IMR-90 (cell line): Measurements from ENCODE around the gene IKBIP. TPM values are rescaled to one million over a fixed set of nuclear protein-coding genes. Genes with fewer than 3 reads are reported as not detected.

ENCODE experiments used
- ATAC-seq: fragments of 200-7000 bp; cut with Tn5 transposase; 2 replicates; pipeline ENCODE4 v1.9.1; 2020; ENCODE audit warnings: low read depth, mild to moderate bottlenecking, moderate library complexity
- Bru-seq: library from RNA; stranded (reverse); fragments of 400-500 nt; gene quantifications from one replicate; lab custom pipeline; 2021; lab: Mats Ljungman, UMichigan
- BruChase-seq, 2 experiments: library from RNA; stranded (reverse); fragments of 400-500 nt; gene quantifications; one replicate each; lab custom pipeline; 2021; lab: Mats Ljungman, UMichigan
- BruUV-seq: library from RNA; stranded (reverse); fragments of 400-500 nt; replicated peaks from 2 replicates; lab custom pipeline; 2021; lab: Mats Ljungman, UMichigan
- CTCF ChIA-PET: fragments of 300-600 bp; formaldehyde crosslinking; extraction: SDS; loops from one replicate; lab custom pipeline; 2021; ENCODE audit warnings: antibody characterized with exemption; lab: Yijun Ruan, JAX
- POLR2A ChIA-PET: fragments of 300-600 bp; sonication (Branson Sonifier 250); formaldehyde crosslinking; loops from one replicate; lab custom pipeline; 2022; ENCODE audit warnings: antibody characterized with exemption; ENCODE audit not compliant: unreplicated experiment; lab: Charles Lee
- DNase-seq: peaks from one replicate; pipeline ENCODE4 v3.0.0; 2013
- H2AFZ ChIP-seq: replicated peaks from 2 replicates; pipeline ENCODE3; 2013; ENCODE audit warnings: low read length, mild to moderate bottlenecking; ENCODE audit not compliant: poor library complexity
- H2AK5ac ChIP-seq: 2 replicates; pipeline ENCODE4 v1.6.1; 2013; ENCODE audit warnings: low read depth, low read length, inconsistent platforms
- H2AK9ac ChIP-seq: replicated peaks from 2 replicates; pipeline ENCODE3; 2013; ENCODE audit warnings: mild to moderate bottlenecking, low read depth, low read length, moderate library complexity; ENCODE audit not compliant: poor library complexity
- H2BK120ac ChIP-seq: 2 replicates; pipeline ENCODE4 v1.6.1; 2013; ENCODE audit warnings: low read depth, low read length, inconsistent platforms
- H2BK15ac ChIP-seq: 3 replicates; pipeline ENCODE4 v1.6.1; 2013; ENCODE audit warnings: low read depth, low read length, inconsistent platforms
- H2BK20ac ChIP-seq: 2 replicates; pipeline ENCODE4 v1.6.1; 2013; ENCODE audit warnings: low read depth, mild to moderate bottlenecking, inconsistent platforms, low read length, moderate library complexity
- H2BK5ac ChIP-seq: 2 replicates; pipeline ENCODE4 v1.6.1; 2013; ENCODE audit warnings: mild to moderate bottlenecking, low read depth, low read length, inconsistent platforms; ENCODE audit not compliant: poor library complexity, severe bottlenecking
- H3K14ac ChIP-seq: replicated peaks from 2 replicates; pipeline ENCODE4 v1.6.1; 2013; ENCODE audit warnings: low read depth, low read length, inconsistent platforms
- H3K18ac ChIP-seq: 2 replicates; pipeline ENCODE4 v1.6.1; 2013; ENCODE audit warnings: low read depth, low read length, control low read depth
- H3K23ac ChIP-seq: 2 replicates; pipeline ENCODE4 v1.6.1; 2013; ENCODE audit warnings: low read depth, low read length, inconsistent platforms
- H3K27ac ChIP-seq: 2 replicates; pipeline ENCODE4 v1.5.1; 2013; ENCODE audit warnings: mild to moderate bottlenecking, control low read depth, low read length; ENCODE audit not compliant: insufficient read depth
- H3K27me3 ChIP-seq: 2 replicates; pipeline ENCODE4 v1.6.1; 2013; ENCODE audit warnings: low read length; ENCODE audit not compliant: control insufficient read depth, insufficient read depth
- H3K36me3 ChIP-seq: 2 replicates; pipeline ENCODE4 v1.6.1; 2013; ENCODE audit warnings: low read length, mixed read lengths; ENCODE audit not compliant: control insufficient read depth, insufficient read depth
- H3K4ac ChIP-seq: 2 replicates; pipeline ENCODE4 v1.6.1; 2013; ENCODE audit warnings: low read depth, low read length, inconsistent platforms
- H3K4me1 ChIP-seq: 2 replicates; pipeline ENCODE4 v1.6.1; 2013; ENCODE audit warnings: low read length, mixed read lengths; ENCODE audit not compliant: control insufficient read depth, insufficient read depth
- H3K4me2 ChIP-seq: 2 replicates; pipeline ENCODE4 v1.6.1; 2013; ENCODE audit warnings: low read depth, mild to moderate bottlenecking, control low read depth, low read length, moderate library complexity
- H3K4me3 ChIP-seq: 2 replicates; pipeline ENCODE4 v1.5.1; 2013; ENCODE audit warnings: low read depth, mild to moderate bottlenecking, control low read depth, low read length, moderate library complexity; ENCODE audit not compliant: insufficient read depth
- H3K56ac ChIP-seq: 2 replicates; pipeline ENCODE4 v1.6.1; 2013; ENCODE audit warnings: low read length, inconsistent platforms; ENCODE audit not compliant: insufficient read depth; ENCODE audit errors: extremely low read depth
- H3K79me1 ChIP-seq, 2 experiments: 2 replicates each; pipeline ENCODE4 v1.6.1; 2013; ENCODE audit warnings: low read length in 2 of 2, inconsistent platforms in 1 of 2, low read depth in 1 of 2
- H3K9ac ChIP-seq: 2 replicates; pipeline ENCODE4 v1.6.1; 2013; ENCODE audit warnings: low read depth, low read length, control low read depth
- H3K9me1 ChIP-seq: 2 replicates; pipeline ENCODE4 v1.6.1; 2013; ENCODE audit warnings: low read length, inconsistent platforms; ENCODE audit not compliant: insufficient read depth
- H3K9me3 ChIP-seq: 2 replicates; pipeline ENCODE4 v1.6.1; 2013; ENCODE audit warnings: low read length; ENCODE audit not compliant: control insufficient read depth, insufficient read depth
- H4K20me1 ChIP-seq: 2 replicates; pipeline ENCODE4 v1.6.1; 2013; ENCODE audit warnings: low read length, inconsistent platforms; ENCODE audit not compliant: insufficient read depth
- H4K5ac ChIP-seq: 2 replicates; pipeline ENCODE4 v1.6.1; 2013; ENCODE audit warnings: mild to moderate bottlenecking, low read depth, low read length, control low read depth
- H4K8ac ChIP-seq, 2 experiments: 2 replicates each; pipeline ENCODE4 v1.6.1; 2013; ENCODE audit warnings: low read depth in 2 of 2, low read length in 2 of 2, control low read depth in 1 of 2, inconsistent platforms in 1 of 2
- H4K91ac ChIP-seq: 2 replicates; pipeline ENCODE4 v1.6.1; 2013; ENCODE audit warnings: low read depth, low read length, inconsistent platforms; ENCODE audit not compliant: insufficient read depth
- CEBPB ChIP-seq: IDR thresholded peaks from 2 replicates; pipeline ENCODE4 v1.6.1; 2012; ENCODE audit warnings: low read depth, low read length, improper control_type of control experiment
- FOS ChIP-seq: fragments of 150-350 bp; IDR thresholded peaks from 2 replicates; pipeline ENCODE4 v1.6.1; 2016; ENCODE audit warnings: low read depth, low read length
- MAFK ChIP-seq: IDR thresholded peaks from 2 replicates; pipeline ENCODE4 v1.6.1; 2012; ENCODE audit warnings: low read depth, low read length, improper control_type of control experiment
- NFE2L2 ChIP-seq: fragments of 150-350 bp; IDR thresholded peaks from 2 replicates; pipeline ENCODE4 v1.6.1; 2016; ENCODE audit warnings: low read depth, mild to moderate bottlenecking, low read length
- POLR2A ChIP-seq: IDR thresholded peaks from 2 replicates; pipeline ENCODE4 v1.6.1; 2012; ENCODE audit warnings: mild to moderate bottlenecking, low read depth, low read length
- RAD21 ChIP-seq: IDR thresholded peaks from 2 replicates; pipeline ENCODE4 v1.6.1; 2012; ENCODE audit warnings: low read length, improper control_type of control experiment
- RCOR1 ChIP-seq: IDR thresholded peaks from 2 replicates; pipeline ENCODE4 v1.6.1; 2012; ENCODE audit warnings: mild to moderate bottlenecking, low read length, improper control_type of control experiment; ENCODE audit not compliant: insufficient replicate concordance
- RFX5 ChIP-seq: IDR thresholded peaks from 2 replicates; pipeline ENCODE4 v1.8.0; 2012; ENCODE audit warnings: low read depth, mild to moderate bottlenecking, low read length, moderate library complexity
- WGBS, 2 experiments: methylation state at CpG; one replicate each; pipeline versions ENCODE4 v1.1.5 to v1.1.7; 2013; ENCODE audit warnings: missing lambda C conversion rate in 2 of 2; ENCODE audit not compliant: insufficient read length in 1 of 2; ENCODE audit errors: extremely low coverage in 2 of 2; 5-methylcytosine and 5-hydroxymethylcytosine counted together
- dilution Hi-C: fragments of 300-500 bp; cut with HindIII; formaldehyde crosslinking; loops from one replicate; pipeline ENCODE4 v1.14.3; 2018; ENCODE audit warnings: low sequenced_read_pairs; ENCODE audit not compliant: unreplicated experiment
- in situ Hi-C: fragments of 300-500 bp; cut with MboI; formaldehyde crosslinking; loops from 3 replicates; pipeline ENCODE4 v1.14.3; 2019; ENCODE audit warnings: low sequenced_read_pairs, inconsistent platforms, mixed read lengths
- intact Hi-C: fragments of 100-400 bp; cut with micrococcal nuclease; formaldehyde crosslinking; loops from 2 replicates; pipeline ENCODE4 v1.10.0; 2022
- long read RNA-seq: library from polyadenylated mRNA; unstranded; transcript quantifications from one replicate; pipeline ENCODE4 v2.0.0, GENCODE V29; 2021; ENCODE audit not compliant: unreplicated experiment
- polyA plus RNA-seq, 3 experiments: library from polyadenylated mRNA; depleted of rRNA; stranded (reverse); fragments of >200 nt; gene quantifications; 2 replicates each; pipeline ENCODE4 v1.2.3, GENCODE V29; 2012; ENCODE audit warnings: low replicate concordance in 1 of 3
- total RNA-seq: library from RNA; depleted of rRNA; stranded (reverse); fragments of >200 nt; gene quantifications from 2 replicates; pipeline ENCODE4 v1.2.3, GENCODE V29; 2012; rRNA removed
- TF ChIP-seq, protein P1 (sequence below): conservative IDR thresholded peaks from 2 replicates; pipeline ENCODE4 v1.5.1; 2012; ENCODE audit warnings: mild to moderate bottlenecking, low read depth, low read length, improper control_type of control experiment
- TF ChIP-seq, protein P2 (sequence below): fragments of 150-350 bp; IDR thresholded peaks from 2 replicates; pipeline ENCODE4 v1.6.1; 2016; ENCODE audit warnings: low read depth, mild to moderate bottlenecking, low read length, moderate library complexity, borderline replicate concordance

Gene IKBIP, protein sequence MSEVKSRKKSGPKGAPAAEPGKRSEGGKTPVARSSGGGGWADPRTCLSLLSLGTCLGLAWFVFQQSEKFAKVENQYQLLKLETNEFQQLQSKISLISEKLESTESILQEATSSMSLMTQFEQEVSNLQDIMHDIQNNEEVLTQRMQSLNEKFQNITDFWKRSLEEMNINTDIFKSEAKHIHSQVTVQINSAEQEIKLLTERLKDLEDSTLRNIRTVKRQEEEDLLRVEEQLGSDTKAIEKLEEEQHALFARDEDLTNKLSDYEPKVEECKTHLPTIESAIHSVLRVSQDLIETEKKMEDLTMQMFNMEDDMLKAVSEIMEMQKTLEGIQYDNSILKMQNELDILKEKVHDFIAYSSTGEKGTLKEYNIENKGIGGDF
- 37.1 and 88.3 TPM in 2 replicates for total RNA-seq
- polyA plus RNA-seq (2012; rRNA removed), result 48.7 and 52.7 TPM in 2 replicates
- 16.6 and 18.3 TPM in 2 replicates for polyA plus RNA-seq (2012; cell fraction: cytosol; rRNA removed)
- polyA plus RNA-seq (2012; cell fraction: nucleus; rRNA removed; ENCODE audit: low replicate concordance), result 4.6 and 10.0 TPM in 2 replicates
- percentile 86 among the genes with signal in this experiment for Bru-seq, nascent RNA
- BruChase-seq, experiment 1, labeled RNA remaining after a 6-hour chase, result percentile 94 among the genes with signal in this experiment
- percentile 91 among the genes with signal in this experiment for BruChase-seq, experiment 2, labeled RNA remaining after a 2-hour chase
- long read RNA-seq, transcript IKBIP-203 (2 exons, 1,368 nt), result minor isoform, 9 of 147 reads
- long read RNA-seq, transcript IKBIP-202 (3 exons, 1,645 nt), result minor isoform, 28 of 147 reads
- long read RNA-seq, transcript IKBIP-201 (3 exons, 3,189 nt), result major isoform, 95 of 147 reads
- long read RNA-seq, partial matches to known transcripts, result 0 of 147 reads
- long read RNA-seq, other reads (novel, unspliced or antisense), result 15 of 147 reads

DNA sequence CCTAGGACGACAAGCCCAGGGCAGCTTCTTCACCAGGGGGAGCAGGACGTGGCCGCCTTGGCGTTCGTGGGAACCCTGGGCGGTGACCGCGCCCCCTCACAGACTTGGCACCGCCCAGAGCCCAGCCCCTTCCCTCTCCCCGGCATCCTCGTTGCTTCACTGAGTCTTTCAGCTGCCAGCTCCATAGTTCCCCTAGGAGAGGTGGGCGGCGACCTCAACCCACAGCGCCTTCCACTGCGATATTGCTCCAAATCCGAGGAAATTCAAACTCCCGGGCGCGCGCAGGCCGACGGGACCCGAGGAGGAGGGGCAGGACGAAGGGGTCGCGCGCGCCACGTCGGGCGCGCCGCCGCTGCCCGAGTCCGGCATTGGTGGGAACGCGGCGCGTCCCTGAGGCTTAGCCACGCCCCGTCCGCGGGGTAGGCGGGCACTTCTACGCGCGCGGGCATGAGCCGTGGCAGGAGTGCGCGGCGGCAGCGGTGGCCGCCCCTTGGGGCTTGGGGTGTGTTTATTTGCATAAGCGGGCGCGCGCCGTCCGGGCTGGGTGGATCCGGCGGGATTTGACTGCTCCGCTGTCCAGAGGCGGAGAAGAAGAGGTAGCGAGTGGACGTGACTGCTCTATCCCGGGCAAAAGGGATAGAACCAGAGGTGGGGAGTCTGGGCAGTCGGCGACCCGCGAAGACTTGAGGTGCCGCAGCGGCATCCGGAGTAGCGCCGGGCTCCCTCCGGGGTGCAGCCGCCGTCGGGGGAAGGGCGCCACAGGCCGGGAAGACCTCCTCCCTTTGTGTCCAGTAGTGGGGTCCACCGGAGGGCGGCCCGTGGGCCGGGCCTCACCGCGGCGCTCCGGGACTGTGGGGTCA lies at the start of gene IKBIP, which contains the start of gene APAF1:
IKBIP (minus strand) TSS at position 77 of the 860 bp plus-strand sequence. CDS start 87 bp downstream, outside the sequence.
APAF1 (plus strand) TSS at position 579 of the 860 bp plus-strand sequence. CDS start 3,070 bp downstream, outside the sequence.
- Histone ChIP-seq H3K9me3 (no peaks in the 10 kb centered on the region), H3K23ac (peak within 1 kb of the TSS; percentile 85), H3K36me3 (peaks cover 5% of the 10 kb centered on the region), H3K27ac (peak within 1 kb of the TSS; percentile 69), H2BK5ac (peak within 1 kb of the TSS; percentile 79), H3K4me3 (peak within 1 kb of the TSS; percentile 67), H2AK9ac (peak within 1 kb of the TSS; percentile 98), H4K91ac (peak within 1 kb of the TSS; percentile 92), H2AK5ac (peak within 1 kb of the TSS; percentile 57), H3K4me1 (no peaks in the 10 kb centered on the region; the same call in 1 of the 2 replicates), H2BK120ac (peak within 1 kb of the TSS; percentile 90), H4K20me1 (0 out of 2 replicates have a peak, but pooled peaks cover 3% of the 10 kb centered on the region), H3K4me2 (peak within 1 kb of the TSS; percentile 88), H3K79me1 (peaks cover 0 to 8% of the 10 kb centered on the region in 2 experiments; a peak in 2 of 4 replicates), H2AFZ (peak within 1 kb of the TSS; percentile 99), H3K4ac (peak within 1 kb of the TSS; percentile 92), H2BK15ac (peak within 1 kb of the TSS; percentile 23; the same call in 2 of the 3 replicates), H3K9ac (peak within 1 kb of the TSS; percentile 94), H3K18ac (peak within 1 kb of the TSS; percentile 33), H3K9me1 (no peaks in the 10 kb centered on the region), H3K27me3 (no peaks in the 10 kb centered on the region), H3K14ac (peak within 1 kb of the TSS; percentile 89), H3K56ac (peak within 1 kb of the TSS; percentile 94), H4K8ac (peak within 1 kb of the TSS; percentile 63 to 82), H2BK20ac (no peak within 1 kb of the TSS), H4K5ac (peak within 1 kb of the TSS; percentile 54; the same call in 1 of the 2 replicates)
- POLR2A ChIA-PET, result no interaction called here
- intact Hi-C loops (loop anchor here (1.0 to 10.0 kb wide), 3 partner anchors 52 to 228 kb away; partner anchors contain the start of genes SLC25A3 and TMPO), in situ Hi-C loops (no loop called here), dilution Hi-C loops (no loop called here)
- ATAC-seq (peak; percentile 96), DNase-seq (peak; percentile 94)
- BruUV-seq, result no TSS peak
- 1% methylated on average over 50 of the region's 91 CpGs; no CpG with 5 or more reads in 1 of the 2 experiments for whole genome bisulfite sequencing, 2 experiments
- CTCF ChIA-PET, result interaction anchor here (0.8 kb wide), 1 partner anchor 79 kb away, joined by 3 read pairs; no protein-coding TSS in a partner anchor
- TF ChIP-seq RFX5 (no peak), MAFK (no peak), POLR2A (peak; percentile 86), NFE2L2 (no peak), FOS (no peak), RCOR1 (no peak), CEBPB (peak; percentile 74), RAD21 (no peak)
- TF ChIP-seq, protein P1, sequence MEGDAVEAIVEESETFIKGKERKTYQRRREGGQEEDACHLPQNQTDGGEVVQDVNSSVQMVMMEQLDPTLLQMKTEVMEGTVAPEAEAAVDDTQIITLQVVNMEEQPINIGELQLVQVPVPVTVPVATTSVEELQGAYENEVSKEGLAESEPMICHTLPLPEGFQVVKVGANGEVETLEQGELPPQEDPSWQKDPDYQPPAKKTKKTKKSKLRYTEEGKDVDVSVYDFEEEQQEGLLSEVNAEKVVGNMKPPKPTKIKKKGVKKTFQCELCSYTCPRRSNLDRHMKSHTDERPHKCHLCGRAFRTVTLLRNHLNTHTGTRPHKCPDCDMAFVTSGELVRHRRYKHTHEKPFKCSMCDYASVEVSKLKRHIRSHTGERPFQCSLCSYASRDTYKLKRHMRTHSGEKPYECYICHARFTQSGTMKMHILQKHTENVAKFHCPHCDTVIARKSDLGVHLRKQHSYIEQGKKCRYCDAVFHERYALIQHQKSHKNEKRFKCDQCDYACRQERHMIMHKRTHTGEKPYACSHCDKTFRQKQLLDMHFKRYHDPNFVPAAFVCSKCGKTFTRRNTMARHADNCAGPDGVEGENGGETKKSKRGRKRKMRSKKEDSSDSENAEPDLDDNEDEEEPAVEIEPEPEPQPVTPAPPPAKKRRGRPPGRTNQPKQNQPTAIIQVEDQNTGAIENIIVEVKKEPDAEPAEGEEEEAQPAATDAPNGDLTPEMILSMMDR, result no peak
- TF ChIP-seq, protein P2, sequence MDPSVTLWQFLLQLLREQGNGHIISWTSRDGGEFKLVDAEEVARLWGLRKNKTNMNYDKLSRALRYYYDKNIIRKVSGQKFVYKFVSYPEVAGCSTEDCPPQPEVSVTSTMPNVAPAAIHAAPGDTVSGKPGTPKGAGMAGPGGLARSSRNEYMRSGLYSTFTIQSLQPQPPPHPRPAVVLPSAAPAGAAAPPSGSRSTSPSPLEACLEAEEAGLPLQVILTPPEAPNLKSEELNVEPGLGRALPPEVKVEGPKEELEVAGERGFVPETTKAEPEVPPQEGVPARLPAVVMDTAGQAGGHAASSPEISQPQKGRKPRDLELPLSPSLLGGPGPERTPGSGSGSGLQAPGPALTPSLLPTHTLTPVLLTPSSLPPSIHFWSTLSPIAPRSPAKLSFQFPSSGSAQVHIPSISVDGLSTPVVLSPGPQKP, result no peak
